Measurements from ENCODE around the gene FAHD2A.

- TF ChIP-seq CTCF (IDR thresholded peaks at IDR 0.05): no peak
- no peak for TF ChIP-seq POLR2AphosphoS5 (IDR thresholded peaks at IDR 0.05)
- TF ChIP-seq POLR2A (IDR thresholded peaks at IDR 0.05): no peak
- TF ChIP-seq EP300 (IDR thresholded peaks at IDR 0.05): no peak
Measured at GRCh38 chr2:95375532-95376150, 26.9 kb upstream of the FAHD2A start.
